CD4-positive, alpha-beta T cell treated with Interleukin-4 for 1 hour (primary cell): ENCODE results near the gene TDRKH.

Experiments used
- DNase-seq, 2 donors: peaks; one replicate each; pipeline ENCODE4 v3.0.0-alpha.2; 2020 to 2022

TDRKH gene, protein sequence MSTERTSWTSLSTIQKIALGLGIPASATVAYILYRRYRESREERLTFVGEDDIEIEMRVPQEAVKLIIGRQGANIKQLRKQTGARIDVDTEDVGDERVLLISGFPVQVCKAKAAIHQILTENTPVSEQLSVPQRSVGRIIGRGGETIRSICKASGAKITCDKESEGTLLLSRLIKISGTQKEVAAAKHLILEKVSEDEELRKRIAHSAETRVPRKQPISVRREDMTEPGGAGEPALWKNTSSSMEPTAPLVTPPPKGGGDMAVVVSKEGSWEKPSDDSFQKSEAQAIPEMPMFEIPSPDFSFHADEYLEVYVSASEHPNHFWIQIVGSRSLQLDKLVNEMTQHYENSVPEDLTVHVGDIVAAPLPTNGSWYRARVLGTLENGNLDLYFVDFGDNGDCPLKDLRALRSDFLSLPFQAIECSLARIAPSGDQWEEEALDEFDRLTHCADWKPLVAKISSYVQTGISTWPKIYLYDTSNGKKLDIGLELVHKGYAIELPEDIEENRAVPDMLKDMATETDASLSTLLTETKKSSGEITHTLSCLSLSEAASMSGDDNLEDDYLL

DNA sequence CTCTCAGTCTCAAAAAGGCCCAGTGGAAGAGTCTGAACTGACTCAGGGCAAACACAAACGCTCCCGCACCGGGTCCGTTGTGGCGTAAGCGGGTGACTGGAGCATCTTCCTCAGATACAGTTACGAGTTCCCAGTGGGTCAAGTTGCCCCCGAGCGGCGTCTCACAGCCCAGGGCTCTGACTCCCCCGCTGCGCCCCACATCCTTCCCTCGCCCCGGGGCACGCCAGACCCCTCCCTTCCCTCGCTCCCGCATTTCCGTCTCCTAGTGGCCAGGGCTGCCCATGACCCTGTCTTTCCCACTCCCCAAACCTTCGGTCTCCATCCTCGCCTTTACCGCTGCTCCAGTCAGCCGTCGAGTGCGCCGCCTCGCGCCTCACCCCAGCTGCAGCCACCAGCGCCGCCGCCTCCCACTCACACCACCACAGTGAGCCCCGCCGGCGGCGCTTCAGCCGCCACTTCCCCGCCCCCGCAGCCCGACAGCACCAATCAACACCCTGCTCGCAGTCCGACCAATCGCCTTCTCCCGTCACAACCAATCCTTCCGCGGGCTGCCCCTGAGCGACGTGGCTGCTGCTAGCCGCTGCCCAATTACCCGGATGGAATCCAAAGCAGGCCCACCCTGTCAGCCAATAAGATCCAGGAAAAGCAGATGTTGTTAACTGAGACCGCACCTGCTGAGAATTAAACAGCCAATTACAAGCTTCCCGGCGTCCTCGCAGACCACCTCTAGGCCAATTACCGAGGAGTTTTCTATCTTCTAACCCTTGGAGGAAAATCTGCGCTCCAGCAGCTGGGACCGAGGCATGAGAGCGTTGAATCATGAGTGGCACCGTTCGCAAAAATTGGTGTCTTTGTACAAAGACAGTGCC lies at the start of gene TDRKH:
TDRKH (minus strand) TSS at position 430 of the 869 bp plus-strand sequence. CDS start 7,478 bp downstream, outside the sequence.
- DNase-seq: peak; percentile 99

DNA sequence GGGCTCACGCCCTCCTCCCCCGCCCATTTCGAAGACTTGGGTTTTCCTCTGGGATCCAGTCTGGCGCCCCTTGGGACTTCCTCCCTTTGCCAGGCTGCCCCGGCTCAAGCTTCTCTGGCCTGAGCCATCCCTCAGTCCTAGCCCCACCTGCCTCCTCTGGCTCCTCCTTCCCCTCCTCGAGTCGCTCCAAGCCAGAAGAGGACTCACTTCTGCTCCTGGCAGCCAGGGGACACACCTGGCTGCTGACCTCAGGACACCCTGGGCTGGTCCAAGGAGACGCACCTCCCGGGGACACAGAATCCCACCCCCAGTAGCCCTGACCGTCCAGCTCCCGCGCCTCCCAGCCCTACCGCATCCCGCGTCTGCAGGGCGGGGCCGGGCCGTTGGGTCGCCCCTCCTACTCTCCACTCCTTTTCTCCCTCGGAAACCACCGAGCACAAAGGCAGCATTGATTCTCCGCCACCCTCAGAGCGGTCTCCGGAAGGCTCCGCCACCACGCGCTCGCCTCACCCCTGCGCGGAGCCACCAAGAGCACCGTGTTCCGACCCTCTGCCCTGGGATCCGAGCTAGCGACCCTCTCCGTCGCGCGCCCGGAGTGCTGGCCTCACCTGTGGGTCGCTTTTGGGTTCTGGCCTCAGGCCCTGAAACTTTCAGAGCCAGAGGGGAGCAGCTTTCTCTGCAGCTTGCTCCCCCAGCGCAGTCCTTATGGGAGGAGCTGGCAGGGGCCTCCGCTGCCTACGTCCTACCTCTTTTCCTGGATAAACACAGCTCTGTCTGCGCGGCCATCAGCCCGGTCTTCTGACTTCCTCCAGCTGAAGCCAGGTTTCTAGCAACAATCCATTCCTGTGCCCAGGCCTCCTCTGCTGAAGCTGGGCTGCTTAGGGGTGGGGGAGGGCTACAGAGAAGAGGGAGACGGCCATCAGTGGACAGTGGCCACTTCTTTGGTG lies 49.4 kb upstream of the TDRKH start, which contains the start of gene C2CD4D:
C2CD4D (minus strand) TSS at position 364 of the 947 bp plus-strand sequence. CDS start 831 bp downstream, outside the sequence.
- peak; percentile 73 to 83 for DNase-seq

- no peak for DNase-seq
Measured at GRCh38 chr1:151839082-151839412, 48.7 kb upstream of the TDRKH start.

DNA sequence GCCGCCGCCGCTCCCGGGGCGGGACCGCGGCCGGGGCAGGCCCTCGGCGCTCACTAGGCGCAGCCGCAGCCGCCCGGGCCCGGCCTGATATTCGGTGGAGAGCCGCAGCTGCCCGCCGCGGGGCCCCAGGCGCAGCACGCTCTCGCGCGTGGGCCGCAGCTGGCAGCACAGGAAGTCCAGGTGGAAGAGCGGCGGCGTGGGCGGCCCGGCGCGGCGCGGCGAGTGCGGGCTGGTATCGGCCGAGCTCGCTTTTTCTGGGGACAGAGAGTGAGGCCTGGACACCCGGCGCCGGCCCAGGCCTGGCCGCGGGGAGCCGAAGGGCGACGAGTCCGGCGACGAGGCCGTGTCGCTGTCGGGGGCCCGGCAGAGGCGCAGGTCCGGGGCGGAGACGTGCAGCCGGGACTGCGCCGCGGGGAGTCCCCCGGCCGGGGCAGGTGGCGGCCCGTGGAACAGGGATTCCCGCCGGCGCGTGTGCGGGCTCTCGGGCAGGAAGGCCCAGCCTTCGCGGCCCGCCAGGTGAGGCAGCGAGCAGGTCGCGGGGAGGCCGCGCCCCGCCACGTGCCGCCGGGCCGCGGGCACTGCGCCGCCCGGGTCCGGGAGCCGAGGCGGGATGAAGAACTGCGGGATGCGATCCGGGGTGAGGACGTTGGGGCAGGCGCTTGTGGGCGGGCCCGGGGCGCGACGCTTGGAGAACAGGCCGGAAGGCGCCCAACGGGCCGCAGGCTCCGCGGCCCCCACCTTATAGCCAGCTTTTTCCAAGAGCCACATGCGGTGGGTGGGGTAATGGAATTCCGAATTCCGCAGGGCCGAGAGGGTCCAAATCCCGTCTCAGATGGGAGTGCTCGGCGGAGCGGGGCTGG lies 48.2 kb upstream of the TDRKH start:
- peak in 1 of 2 donors; percentile 41 for DNase-seq

DNA sequence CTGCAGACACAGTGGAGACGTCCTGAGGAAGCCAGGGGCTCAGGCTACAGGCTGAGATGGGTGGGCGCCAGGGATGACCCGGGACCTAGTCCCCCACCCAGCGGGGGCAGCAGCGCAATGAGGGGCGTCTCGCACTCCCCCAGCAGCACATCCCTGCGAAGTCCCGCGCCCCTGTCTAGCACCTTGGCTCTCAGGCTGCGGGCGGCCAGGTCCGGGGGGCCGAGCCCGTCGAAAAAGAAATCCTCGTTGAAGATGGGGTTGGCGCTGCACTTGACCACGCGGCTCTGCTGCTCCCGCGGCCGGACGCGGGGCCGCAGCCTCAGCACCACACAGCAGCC lies 47.6 kb upstream of the TDRKH start:
- no peak for DNase-seq

- peak in 1 of 2 donors; percentile 45 for DNase-seq
Measured at GRCh38 chr1:151837197-151837596, 46.9 kb upstream of the TDRKH start.

GRCh38 chr1:151835596-151835995 lies 45.3 kb upstream of the TDRKH start:
- no peak for DNase-seq

GRCh38 chr1:151834239-151834638 lies 43.9 kb upstream of the TDRKH start:
- DNase-seq: no peak

- DNase-seq: no peak
Measured at GRCh38 chr1:151833172-151833900, 43.0 kb upstream of the TDRKH start.

DNA sequence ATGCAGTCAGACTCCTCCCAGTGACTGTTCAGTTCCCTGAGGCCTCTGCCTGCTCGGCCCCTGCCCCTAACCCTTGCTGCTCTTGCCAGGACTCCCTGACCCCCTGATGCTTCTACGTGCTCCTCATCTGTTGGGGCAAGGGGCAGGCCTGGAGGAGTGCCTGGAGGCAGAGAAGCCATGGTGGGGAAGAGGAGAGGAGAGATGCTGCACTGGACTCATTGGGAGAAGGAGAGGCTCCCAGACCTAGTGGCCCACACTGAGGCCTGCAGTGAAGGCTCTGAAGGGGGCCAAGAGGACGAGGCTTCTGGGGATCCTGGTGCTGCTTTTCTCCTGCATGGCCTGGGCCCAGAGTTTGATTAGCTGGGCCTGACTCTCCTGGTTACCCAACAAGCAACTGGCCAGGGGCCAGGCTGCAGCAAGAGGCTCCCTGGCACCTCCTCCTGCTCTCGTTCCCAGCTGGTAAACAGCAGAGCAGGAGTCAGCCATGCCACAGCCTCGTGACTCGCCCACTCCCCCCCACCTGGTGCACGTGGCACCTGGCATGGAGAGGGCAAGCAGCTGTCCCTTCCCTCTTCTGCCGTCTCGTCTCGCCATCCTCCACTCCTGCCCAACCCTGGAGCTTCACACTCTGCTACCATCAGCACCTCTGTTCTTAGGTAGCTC lies 42.1 kb upstream of the TDRKH start:
- DNase-seq: no peak

DNA sequence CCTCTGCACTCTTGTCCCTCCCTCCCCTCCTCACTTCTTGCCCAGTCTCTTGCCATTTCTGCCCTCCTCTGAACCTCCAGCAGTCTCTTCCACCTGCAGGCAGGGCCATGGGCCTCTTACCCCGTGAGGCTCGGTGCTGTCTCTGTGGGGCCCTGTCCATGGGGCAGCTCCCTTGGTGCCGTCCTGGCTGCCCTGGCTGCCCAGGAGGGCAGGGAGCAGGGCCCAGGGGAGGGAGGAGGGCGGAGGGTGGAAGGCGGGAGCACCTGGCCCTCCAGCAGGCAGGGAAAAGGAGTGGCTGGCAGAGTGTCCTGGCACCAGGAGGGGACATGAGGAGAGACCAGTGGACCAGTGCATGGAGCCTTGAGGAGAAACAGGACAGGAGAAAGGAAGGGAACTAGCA lies 41.3 kb upstream of the TDRKH start, which contains the start of gene RORC:
RORC (minus strand) TSS at position 198 of the 400 bp plus-strand sequence; CDS start at position 160, 38 bp downstream.
- no peak for DNase-seq

GRCh38 chr1:151831256-151831591 lies 40.9 kb upstream of the TDRKH start:
- DNase-seq: no peak

GRCh38 chr1:151830055-151830454 lies 39.8 kb upstream of the TDRKH start:
- DNase-seq: no peak

DNA sequence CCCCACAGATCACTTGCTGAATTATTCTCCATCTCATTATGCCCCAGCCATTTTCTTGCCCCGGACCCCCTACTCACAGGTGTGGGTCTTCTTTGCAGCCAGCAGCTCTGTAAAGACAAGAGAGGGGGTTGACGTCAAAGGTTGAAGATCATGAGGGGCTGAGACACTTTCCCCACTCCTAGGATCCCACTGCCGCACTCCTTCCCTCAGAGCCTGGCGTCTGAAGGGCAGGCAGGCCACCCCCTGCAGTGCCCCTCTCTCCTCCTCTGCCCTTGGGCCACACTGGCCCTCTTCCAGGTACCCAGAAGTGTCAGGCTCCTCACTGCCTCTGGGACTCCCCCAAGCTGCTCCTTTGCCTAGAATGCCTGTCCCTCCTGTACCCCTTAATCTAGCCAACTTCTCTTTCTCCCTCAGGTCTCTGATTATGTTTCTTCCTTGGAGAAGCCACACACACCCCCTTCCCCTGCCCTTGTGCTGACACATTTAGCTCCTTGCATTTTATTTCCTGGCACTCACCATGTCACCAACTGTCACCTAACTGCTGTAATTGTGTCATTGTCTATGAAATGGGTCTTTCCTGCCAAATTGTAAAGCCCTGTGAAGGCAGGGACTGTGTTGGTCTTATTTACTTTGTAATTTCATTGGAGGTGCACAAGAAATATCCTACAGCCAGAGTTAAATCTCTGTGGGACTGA lies 39.2 kb upstream of the TDRKH start:
- no peak for DNase-seq

DNA sequence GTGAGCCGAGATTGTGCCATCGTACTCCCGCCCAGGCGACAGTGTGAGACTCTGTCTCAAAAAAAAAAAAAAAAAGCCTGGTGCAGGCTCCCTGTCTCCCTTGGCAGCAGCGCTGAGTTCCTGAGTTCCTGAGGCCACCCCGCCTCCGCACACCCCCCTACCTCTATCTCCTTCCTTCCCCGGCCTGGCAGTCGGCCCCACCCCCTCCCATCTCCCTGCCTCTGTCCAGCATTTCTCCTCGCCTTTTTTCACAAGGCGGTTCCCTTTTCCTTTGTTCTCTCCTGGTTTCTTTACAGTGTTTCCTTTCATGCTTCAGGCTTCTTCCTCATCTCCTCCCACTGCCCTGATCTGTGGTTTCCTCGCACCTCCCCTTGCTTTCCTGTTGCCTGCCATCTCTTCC lies 38.6 kb upstream of the TDRKH start:
- no peak for DNase-seq

- no peak for DNase-seq
Measured at GRCh38 chr1:151827853-151828252, 37.6 kb upstream of the TDRKH start.

DNA sequence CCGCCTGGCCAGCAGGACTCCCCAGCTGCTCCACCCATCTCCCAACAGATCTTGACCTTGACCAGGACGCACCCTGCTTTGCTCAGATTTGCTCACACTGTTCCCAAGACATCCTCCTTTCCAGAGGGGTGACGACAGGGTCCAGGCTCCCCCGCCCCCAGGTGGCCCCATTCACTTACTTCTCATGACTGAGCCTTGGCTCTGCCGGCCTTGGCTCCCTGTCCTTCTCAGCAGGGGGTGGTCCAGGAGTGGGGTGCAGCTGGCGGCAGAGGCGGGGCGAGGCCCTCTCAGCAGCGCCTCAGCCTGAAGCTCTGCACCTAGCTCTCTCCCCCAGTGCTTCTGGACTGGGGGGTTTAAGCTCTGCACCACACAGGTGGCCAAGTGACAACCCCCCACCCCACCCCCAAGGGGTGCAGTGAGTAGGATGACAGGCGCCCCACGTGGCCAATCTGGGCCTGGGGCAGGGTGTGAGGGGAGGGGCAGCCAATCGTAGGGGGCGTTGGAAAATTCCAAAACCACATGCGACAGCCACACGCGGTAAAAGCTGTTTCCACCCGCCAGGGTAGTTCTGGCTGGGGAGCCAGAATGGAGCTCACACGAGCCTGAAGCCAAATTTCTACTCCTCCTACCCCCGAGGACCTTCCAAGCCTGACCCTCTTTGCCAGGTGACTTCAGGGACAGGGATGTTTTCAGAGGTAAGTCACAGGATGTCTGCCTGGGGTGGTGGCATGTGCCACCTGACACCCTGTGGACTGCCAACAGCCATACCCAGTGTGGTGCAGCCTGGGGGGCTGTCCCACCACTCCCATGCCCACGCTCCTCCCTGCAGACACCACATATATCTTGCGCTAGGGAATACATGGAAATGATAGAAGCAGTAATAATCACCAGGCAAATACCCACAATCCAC lies 35.7 kb upstream of the TDRKH start:
- DNase-seq: peak in 1 of 2 donors; percentile 42

DNA sequence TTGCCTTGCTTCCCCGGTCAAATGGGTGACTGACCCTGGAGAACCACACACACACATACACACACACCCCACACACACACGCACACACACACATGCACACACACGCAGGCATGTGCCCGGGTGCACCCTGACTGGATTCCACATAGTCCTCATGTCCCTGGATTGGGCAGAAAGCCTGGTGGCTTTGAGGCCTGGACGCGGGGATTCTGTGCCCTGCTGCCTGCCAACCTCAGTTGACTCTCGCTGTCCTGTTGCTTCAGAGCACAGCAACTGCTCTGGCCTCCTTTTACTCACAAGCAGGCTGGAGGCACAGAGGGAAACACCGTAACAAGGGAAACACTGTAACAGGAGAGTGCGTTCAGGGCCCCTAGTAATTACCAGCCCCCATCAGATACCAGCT lies 34.9 kb upstream of the TDRKH start:
- no peak for DNase-seq
